HG03575 (cell line): ENCODE data around the gene SCMH1.

Source experiments
- ATAC-seq: cut with Tn5 transposase; IDR thresholded peaks from one replicate; pipeline ENCODE4 v1.9.1; 2021; ENCODE audit not compliant: unreplicated experiment, insufficient number of reproducible peaks, low FRiP score; ENCODE audit errors: extremely low read depth

SCMH1 gene

GRCh38 chr1:41048540-41048939 lies 193.6 kb downstream of the SCMH1 start:
- ATAC-seq: no peak

GRCh38 chr1:41046347-41046775 lies 195.7 kb downstream of the SCMH1 start:
- ATAC-seq: no peak

DNA sequence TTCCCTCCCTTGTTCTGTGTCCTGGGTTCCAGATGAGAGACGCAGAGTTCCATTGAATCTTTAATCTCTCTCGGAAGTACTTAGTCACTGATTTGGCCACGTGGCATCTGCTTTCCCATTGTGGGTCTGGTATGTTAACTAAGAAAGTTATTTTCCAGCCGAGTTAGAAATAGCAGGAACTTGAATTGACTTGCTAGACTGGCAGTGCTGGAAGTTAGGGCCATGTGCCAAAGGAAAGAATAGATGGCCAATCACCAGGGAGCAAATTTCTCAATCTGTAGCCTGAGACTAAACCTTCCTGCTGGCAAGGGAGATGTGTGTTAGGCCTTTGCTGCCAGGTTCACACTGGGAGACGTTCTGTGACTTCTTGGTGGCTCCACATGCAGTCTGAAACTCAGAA lies 196.4 kb downstream of the SCMH1 start:
- no peak for ATAC-seq

- no peak for ATAC-seq
Observed at GRCh38 chr1:41044187-41044586, 197.9 kb downstream of the SCMH1 start.

GRCh38 chr1:41041614-41042270 lies 200.4 kb downstream of the SCMH1 start:
- no peak for ATAC-seq

GRCh38 chr1:41038110-41038509 lies 204.0 kb downstream of the SCMH1 start:
- no peak for ATAC-seq

DNA sequence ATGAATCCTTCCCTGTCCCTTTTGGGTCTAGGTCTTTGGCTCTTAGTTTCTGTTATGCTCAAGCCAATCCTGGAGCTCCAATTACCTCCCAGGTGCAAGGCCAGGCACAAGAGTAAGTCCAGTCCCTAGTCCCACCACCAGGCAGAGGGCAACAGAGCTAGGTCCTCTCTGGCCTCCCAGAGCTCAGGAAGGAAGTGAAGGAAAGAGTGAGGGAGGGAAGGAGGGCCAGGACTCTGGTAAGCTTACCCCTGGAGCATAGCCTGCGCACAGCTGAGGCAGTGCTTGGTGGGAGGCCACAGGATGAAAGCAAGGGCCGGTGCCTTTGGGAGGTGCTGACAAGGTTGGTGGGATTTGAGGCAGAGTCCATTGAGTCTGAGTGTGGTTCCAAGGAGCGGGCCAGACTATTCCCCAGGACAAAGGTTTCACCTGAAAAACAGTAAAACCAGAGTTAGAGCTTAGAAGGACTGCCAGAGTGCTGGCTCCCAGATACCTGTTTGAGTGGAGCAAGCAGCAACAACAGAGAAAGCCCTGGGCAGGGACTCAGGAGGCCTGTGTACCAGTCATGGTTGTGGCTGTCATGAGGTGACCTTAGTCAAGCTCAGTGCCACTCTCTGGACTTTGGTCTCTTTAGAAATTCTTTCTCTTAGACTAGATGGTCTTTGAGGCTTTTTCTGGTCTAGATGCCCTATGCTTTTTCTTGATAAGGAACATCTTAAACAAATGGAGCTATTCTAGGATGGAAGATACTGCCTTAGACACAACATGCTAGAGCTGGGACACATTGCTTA lies 204.8 kb downstream of the SCMH1 start:
- ATAC-seq: no peak

DNA sequence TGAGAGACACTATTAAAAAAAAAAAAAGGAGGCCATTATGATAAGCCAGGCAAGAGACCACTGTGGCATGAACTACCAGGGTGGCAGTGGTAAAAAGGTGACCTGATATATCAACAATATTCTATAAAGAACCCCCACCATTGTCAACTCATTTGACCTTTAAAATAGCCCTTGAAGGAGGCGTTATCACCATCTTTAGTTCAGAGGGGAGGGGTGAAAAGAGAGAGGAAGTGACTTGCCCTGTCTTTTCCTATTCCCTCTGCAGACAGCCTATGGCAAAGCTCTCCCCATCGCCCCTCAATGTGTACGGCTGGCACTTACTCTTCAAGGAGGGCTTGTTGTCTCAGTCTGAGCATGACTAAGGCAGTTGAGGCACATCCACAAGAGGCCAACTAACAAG lies 208.8 kb downstream of the SCMH1 start:
- ATAC-seq: no peak

GRCh38 chr1:41032147-41032546 lies 210.0 kb downstream of the SCMH1 start:
- no peak for ATAC-seq

- ATAC-seq: no peak
Observed at GRCh38 chr1:41030872-41031616, 211.1 kb downstream of the SCMH1 start.

DNA sequence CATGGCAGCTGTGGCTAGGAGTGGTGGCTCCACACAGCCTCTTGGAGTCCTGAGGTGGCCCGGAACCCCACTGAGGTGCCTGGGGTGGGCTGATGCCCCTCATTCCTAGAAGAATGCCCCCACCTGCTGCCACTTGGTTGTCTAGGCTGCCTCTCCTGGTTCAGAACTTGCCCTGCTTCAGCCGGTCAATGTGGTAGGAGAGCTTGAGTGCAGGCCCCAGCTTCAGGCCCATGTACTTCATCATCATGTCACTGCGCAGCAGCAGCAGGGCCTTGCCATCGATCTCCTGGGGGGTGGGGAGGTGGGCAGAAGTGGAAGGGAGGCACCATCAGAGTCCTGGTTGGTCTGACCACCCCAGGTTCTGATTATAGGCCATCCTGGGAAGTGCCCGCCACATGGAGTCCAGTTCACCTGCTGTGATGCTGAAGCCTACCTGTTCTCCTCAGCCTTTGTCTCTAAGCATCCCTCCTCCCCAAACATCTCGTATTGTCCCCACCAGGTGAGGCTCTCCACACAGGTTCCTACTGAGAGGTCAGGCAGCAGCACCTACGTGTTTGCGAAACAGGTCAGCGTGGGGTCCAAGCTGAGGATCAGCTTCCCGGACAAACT lies 214.0 kb downstream of the SCMH1 start:
- ATAC-seq: no peak

DNA sequence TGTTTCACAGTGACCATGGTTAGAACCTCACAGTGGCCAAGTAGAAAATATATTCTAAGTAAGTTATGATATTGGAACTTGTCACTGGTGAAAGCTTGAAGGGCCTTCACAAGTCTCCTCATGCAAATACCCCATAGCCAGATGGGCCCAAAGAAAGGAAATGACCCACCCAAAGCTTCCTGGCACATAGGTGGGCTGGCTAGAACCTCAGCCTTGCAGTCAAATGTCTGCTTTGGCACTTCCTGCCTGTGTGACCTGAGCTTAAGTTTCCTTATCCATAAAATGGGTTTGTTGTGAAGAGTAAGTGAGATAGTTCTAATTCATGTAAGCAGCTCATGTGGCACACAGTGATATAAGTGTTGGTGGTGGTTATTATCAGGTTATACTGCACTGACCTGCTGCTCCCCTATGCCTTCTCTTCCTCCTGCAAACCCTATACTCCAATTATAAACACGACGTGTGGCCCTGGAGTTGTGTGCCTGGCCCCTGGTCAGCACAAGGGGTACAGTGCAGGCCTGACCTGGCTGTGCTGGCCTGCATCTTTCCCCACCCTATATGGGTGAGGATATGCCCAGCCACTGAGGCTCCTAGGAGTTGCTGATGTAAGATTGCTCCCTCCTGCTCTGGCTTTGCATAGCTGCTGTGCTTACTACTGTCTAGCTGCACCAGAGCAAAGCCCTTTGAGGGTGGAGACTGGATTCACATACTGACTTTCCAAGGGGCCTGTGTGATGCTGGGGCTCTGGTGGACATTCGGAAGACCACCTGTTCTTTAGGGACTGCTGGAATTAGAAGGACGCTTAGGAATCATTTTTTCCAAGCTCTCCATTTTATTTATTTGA lies 215.9 kb downstream of the SCMH1 start:
- ATAC-seq: no peak

DNA sequence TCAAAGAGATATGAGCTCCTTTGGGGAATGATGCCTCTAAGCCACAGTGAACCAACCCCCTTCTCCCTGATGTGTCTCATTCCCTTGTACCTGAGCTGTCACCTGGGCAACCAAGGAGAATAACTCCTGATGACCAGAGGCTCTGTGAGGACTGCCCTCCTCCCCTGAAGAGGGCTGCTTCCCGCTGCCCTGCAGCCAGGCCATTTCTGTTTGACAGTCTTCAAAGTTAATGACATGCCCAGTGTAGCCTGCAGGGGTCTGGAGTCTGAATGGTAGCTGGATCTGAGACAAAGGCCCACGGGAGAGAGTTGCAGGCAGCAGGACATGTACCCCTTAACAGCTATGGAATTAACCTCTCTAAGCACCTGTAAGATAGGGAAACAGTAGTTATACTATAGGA lies 217.2 kb downstream of the SCMH1 start:
- no peak for ATAC-seq

DNA sequence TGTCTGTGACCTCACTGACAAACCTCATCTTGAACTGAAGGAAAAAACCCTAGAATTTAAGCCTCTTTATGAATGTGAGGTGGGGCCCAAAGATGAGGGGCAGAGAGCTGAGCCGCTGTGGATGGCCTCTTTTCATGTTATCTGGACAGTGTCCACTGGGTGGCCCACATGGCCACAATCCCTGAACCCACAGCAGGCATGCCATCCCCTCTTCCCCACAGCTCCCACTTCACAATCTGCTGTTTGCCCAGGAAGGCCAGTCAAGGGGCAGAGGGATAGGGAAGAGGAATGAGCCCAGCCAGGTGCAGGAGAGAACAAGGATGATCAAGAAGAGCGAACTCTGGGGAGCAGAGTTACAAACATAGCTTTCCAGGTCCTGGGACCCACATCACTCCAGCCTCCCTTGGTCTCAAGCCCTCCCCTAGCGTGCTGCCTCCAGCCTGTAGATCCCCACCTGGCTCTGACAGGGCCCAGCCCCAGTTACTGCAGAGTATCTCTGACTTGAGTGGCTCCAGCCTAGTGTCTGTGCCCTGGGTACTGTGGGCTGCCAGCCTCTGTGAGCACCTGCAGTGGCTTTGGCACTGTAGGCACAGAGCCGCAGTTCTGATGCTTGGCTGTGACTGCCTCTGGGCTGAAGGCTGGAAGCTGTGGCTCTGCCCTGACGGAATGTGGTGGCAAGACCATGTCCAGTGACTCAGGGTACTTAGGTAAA lies 218.7 kb downstream of the SCMH1 start:
- no peak for ATAC-seq

GRCh38 chr1:41022424-41022823 lies 219.7 kb downstream of the SCMH1 start:
- ATAC-seq: no peak

- ATAC-seq: no peak
Observed at GRCh38 chr1:41021526-41022308, 220.4 kb downstream of the SCMH1 start, which contains the start of gene SLFNL1. Gene SLFNL1 (minus strand): TSS chr1:41021725. CDS start chr1:41020660, 1,065 bp downstream.

GRCh38 chr1:41020654-41021053 lies 221.5 kb downstream of the SCMH1 start:
- ATAC-seq: no peak
